GM18861 (cell line): ENCODE data around the gene EHF.

Experiments used
- ATAC-seq: cut with Tn5 transposase; IDR thresholded peaks from one replicate; pipeline ENCODE4 v1.9.1; 2021; ENCODE audit not compliant: unreplicated experiment

The EHF gene

GRCh38 chr11:34601609-34602008 lies 19.3 kb upstream of the EHF start:
- ATAC-seq: no peak

- ATAC-seq: no peak
Measured at GRCh38 chr11:34602245-34602644, 18.6 kb upstream of the EHF start.

GRCh38 chr11:34603129-34604001 lies 17.5 kb upstream of the EHF start:
- ATAC-seq: no peak

- ATAC-seq: no peak
Measured at GRCh38 chr11:34604145-34604544, 16.7 kb upstream of the EHF start.

GRCh38 chr11:34604911-34605310 lies 16.0 kb upstream of the EHF start:
- no peak for ATAC-seq

- ATAC-seq: no peak
Measured at GRCh38 chr11:34605481-34606325, 15.2 kb upstream of the EHF start.

- ATAC-seq: no peak
Measured at GRCh38 chr11:34606326-34607120, 14.4 kb upstream of the EHF start.

GRCh38 chr11:34609187-34609751 lies 11.6 kb upstream of the EHF start:
- no peak for ATAC-seq

GRCh38 chr11:34609850-34610249 lies 11.0 kb upstream of the EHF start:
- ATAC-seq: no peak

GRCh38 chr11:34610324-34611041 lies 10.4 kb upstream of the EHF start:
- ATAC-seq: no peak

GRCh38 chr11:34613015-34613414 lies 7.9 kb upstream of the EHF start:
- ATAC-seq: no peak

GRCh38 chr11:34613552-34614056 lies 7.3 kb upstream of the EHF start:
- ATAC-seq: peak; percentile 91

- ATAC-seq: no peak
Measured at GRCh38 chr11:34614344-34615104, 6.4 kb upstream of the EHF start.

- ATAC-seq: no peak
Measured at GRCh38 chr11:34616086-34616485, 4.8 kb upstream of the EHF start.

GRCh38 chr11:34616830-34617504 lies 3.9 kb upstream of the EHF start:
- no peak for ATAC-seq

GRCh38 chr11:34618406-34618805 lies 2.5 kb upstream of the EHF start:
- ATAC-seq: no peak

GRCh38 chr11:34619062-34619516 lies 1.8 kb upstream of the EHF start:
- ATAC-seq: no peak

- ATAC-seq: no peak
Measured at GRCh38 chr11:34620202-34620601, 691 bp upstream of the EHF start.

GRCh38 chr11:34621876-34622275 lies 983 bp downstream of the EHF start:
- no peak for ATAC-seq
